Measurements from ENCODE around the gene RPS6KA5.

RPS6KA5 gene

DNA sequence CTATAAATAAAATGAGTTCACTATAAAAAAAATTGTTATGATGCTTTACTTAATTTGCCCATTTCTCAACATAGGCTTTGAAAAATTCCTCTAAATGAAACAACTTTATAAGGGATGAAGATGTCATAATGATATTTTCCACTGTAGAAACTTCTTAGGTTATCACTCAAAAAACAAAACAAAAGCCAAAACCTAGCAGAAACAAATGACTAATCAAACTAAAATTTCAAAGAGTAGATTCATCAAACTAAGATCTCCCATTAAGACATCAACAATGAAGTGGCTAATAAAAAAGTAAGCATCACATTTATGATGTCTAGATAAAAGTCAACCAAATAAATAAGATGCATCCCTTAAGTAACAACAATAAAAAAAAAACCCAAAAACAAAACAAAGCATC lies 207.3 kb downstream of the RPS6KA5 start:
- H3K4me3 ChIP-seq (ENCODE audit: low read depth, low read length): no peak overlapping the region
- TF ChIP-seq, protein P1, sequence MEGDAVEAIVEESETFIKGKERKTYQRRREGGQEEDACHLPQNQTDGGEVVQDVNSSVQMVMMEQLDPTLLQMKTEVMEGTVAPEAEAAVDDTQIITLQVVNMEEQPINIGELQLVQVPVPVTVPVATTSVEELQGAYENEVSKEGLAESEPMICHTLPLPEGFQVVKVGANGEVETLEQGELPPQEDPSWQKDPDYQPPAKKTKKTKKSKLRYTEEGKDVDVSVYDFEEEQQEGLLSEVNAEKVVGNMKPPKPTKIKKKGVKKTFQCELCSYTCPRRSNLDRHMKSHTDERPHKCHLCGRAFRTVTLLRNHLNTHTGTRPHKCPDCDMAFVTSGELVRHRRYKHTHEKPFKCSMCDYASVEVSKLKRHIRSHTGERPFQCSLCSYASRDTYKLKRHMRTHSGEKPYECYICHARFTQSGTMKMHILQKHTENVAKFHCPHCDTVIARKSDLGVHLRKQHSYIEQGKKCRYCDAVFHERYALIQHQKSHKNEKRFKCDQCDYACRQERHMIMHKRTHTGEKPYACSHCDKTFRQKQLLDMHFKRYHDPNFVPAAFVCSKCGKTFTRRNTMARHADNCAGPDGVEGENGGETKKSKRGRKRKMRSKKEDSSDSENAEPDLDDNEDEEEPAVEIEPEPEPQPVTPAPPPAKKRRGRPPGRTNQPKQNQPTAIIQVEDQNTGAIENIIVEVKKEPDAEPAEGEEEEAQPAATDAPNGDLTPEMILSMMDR (IDR thresholded peaks at IDR 0.05; ENCODE audit: control insufficient read depth, extremely low read depth, insufficient read depth): no peak
- no peak for DNase-seq (ENCODE audit: low read depth)

DNA sequence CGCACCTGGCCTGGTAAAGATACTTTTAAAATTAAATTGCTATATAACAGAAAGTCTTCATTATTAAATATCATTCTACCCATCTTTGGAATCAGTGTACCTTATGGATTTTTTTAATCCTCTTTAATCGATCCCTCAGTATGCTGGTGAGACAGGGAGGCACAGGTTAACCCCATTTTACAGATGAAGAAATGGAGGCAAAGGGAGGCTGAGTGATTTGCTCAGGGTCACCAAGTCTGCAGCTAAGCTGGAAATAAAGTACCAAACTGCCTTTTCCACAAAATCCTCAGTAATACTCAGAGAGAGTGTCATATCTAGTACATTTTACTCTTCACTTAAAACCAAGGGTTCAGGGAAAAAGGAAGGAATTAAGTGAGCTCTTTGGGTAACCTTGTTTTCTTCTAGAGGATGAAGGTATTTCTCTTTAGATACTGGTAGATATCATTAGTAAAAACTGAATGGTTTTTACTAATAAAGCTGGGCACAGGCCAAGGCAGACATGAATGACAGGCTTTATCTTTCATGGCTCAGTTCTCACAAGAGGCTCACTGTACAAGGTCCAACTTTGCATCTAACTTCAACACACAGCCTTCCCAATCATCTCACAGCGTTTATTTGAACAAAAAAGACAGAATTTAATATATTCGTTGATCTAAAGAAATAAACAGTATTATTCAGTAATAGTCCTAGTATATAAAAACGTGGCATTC lies 209.0 kb downstream of the RPS6KA5 start:
- TF ChIP-seq, protein P1 (IDR thresholded peaks at IDR 0.05; ENCODE audit: control insufficient read depth, extremely low read depth, insufficient read depth): no peak
- H3K4me3 ChIP-seq (ENCODE audit: low read depth, low read length): no peak overlapping the region
- no peak for DNase-seq (ENCODE audit: low read depth)

DNA sequence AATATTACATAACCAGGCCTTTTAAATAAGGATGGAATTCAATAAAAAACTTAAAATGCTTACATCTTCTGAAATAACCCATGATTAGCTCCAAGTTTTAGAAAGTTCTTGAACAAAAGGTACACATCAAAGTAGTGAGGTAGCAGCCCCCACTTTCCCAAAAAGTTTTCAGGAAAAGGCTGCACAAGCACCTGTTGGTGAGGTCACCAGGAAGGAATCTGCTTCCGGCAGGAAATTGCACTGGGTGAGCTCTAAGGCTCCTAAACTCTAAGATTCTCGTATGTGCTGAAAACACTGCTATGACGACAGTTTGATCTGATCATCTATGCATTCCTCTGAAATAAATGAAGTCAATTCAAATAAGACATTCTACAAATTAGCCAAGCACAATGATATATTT lies 210.0 kb downstream of the RPS6KA5 start:
- H3K4me3 ChIP-seq (ENCODE audit: low read depth, low read length): no peak overlapping the region
- TF ChIP-seq, protein P1 (IDR thresholded peaks at IDR 0.05; ENCODE audit: control insufficient read depth, extremely low read depth, insufficient read depth): no peak
- DNase-seq (ENCODE audit: low read depth): no peak

DNA sequence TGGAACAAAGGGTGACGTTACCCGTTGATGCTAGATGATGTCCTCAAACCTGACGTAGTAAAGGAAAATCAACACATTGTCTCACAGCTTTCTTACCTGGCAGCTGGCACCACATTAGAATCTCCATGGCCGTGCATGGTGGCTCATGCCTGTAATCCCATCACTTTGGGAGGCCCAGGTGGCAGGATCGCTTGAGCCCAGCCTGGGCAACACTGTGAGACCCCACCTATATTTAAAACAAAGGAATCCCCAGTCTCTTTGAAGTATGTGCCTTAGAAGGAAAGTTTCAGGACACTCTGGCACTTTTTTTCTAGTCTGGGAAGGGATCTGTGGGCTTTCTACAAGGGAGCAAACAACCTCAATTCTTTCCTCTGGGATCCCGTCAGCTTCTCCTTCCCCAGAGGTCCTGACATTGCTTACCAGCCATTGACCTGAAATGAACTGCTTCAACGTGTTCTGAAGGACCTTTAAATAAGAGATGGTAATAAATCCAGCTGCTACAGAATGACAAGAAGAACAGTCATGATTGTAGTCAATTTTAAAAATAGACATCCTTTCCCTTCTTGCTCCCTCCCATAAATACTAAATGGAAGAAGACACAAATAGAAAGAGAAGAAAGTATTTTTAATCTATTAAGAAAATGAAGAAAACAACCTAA lies 210.5 kb downstream of the RPS6KA5 start:
- TF ChIP-seq, protein P1 (IDR thresholded peaks at IDR 0.05; ENCODE audit: control insufficient read depth, extremely low read depth, insufficient read depth): no peak
- H3K4me3 ChIP-seq (ENCODE audit: low read depth, low read length): no peak overlapping the region
- DNase-seq (ENCODE audit: low read depth): no peak

DNA sequence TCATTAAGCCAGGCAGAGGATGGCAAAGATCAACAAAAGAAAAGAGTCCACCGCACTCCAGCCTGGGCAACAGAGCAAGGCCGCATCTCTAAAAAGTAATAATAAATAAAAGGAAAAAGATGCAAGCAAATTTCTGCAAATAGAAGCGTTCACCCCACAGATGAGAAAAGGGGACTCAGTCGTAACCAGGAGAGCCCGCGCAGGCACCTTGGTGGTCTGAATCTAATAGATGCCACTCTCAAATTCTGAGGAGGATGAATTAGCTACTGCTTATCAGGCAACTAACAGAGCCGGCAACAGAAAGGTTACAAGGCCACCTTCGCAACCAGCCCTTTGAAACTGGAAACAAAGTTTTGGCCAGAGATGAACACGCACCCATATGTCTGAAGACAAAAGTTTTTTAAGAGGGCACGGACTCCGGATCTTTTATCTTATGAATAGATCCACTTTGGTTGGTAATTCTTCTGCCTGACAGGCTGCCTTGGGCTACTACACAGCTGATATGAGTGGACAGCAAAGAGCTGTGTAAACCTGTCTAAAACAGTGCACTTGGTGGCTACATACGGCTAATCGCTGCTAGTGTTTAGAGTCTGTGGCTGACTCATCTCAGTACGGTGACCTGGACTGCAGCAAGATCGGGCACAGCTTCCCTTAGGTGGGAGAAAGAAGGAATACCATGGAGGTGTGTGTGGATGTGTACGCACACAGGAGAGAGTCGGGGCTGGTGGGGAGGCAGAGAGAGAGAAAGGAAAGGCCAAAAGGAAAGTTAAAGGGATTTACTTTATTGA lies 211.3 kb downstream of the RPS6KA5 start:
- H3K4me3 ChIP-seq (ENCODE audit: low read depth, low read length): no peak overlapping the region
- TF ChIP-seq, protein P1 (IDR thresholded peaks at IDR 0.05; ENCODE audit: control insufficient read depth, extremely low read depth, insufficient read depth): no peak
- DNase-seq (ENCODE audit: low read depth): no peak

DNA sequence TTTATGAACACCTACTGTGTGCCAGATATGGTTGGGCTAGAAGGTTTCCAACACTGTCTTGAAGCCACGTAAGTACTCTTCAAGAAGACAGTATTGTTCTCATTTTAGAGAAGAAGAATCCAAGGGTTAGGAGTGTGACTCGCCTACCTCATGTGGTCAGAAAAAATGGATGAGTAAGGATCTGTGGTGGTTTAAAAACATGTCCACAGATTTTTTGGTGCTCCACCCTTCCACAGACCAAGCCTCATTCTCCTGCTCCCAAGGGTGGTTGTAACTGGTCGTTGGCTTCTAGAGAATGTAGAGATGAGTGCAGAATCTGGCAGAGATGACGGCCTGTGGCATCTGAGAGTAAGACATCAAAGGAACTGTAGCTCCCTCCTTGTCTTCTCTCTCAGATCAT lies 213.9 kb downstream of the RPS6KA5 start:
- DNase-seq (ENCODE audit: low read depth): no peak
- H3K4me3 ChIP-seq (ENCODE audit: low read depth, low read length): no peak overlapping the region
- TF ChIP-seq, protein P1 (IDR thresholded peaks at IDR 0.05; ENCODE audit: control insufficient read depth, extremely low read depth, insufficient read depth): no peak

Data from LNCaP clone FGC (cell line).